Transverse colon (tissue), 4 donors: ENCODE measurements around the gene GMPPB. TPM values are rescaled to one million over a fixed set of nuclear protein-coding genes. Genes with fewer than 3 reads are reported as not detected.

Experiments
- DNase-seq: peaks from one replicate; pipeline ENCODE4 v3.0.0-alpha.2; 2019
- H3K27ac ChIP-seq, 4 donors: fragments of 200-600 bp; sonication (generic); 2 replicates each; pipeline ENCODE4 v1.5.1; 2016 to 2018; ENCODE audit warnings: inconsistent platforms in 4 of 4
- H3K27me3 ChIP-seq: fragments of 200-600 bp; sonication (generic); 2 replicates; pipeline ENCODE4 v1.5.1; 2017; ENCODE audit warnings: inconsistent platforms
- H3K36me3 ChIP-seq, 4 donors: fragments of 200-600 bp; sonication (generic); 2 replicates each; pipeline ENCODE4 v1.5.1; 2017 to 2019; ENCODE audit warnings: inconsistent platforms in 4 of 4
- H3K4me1 ChIP-seq, 4 donors: fragments of 200-600 bp; sonication (generic); 2 replicates each; pipeline ENCODE4 v1.5.1; 2017 to 2020; ENCODE audit warnings: inconsistent platforms in 4 of 4
- H3K4me3 ChIP-seq, 4 donors: fragments of 200-600 bp; sonication (generic); 1 replicate in 1 of 4; 2 replicates in 3 of 4; pipeline versions ENCODE4 v1.5.1 to v1.6.1; 2017 to 2019; ENCODE audit warnings: inconsistent platforms in 4 of 4
- H3K9me3 ChIP-seq, 2 donors: fragments of 200-600 bp; sonication (generic); 2 replicates each; pipeline ENCODE4 v1.5.1; 2017 to 2019; ENCODE audit warnings: inconsistent platforms in 2 of 2
- EP300 ChIP-seq: sonication (generic); formaldehyde crosslinking; IDR thresholded peaks from one replicate; pipeline ENCODE4 v1.6.1; 2017; ENCODE audit warnings: antibody characterized with exemption, low read depth
- POLR2A ChIP-seq: fragments of 450-650 bp; IDR thresholded peaks from one replicate; pipeline ENCODE4 v1.6.1; 2016; ENCODE audit warnings: antibody characterized with exemption, mild to moderate bottlenecking, moderate library complexity
- POLR2AphosphoS5 ChIP-seq, 3 donors: sonication (generic); formaldehyde crosslinking; IDR thresholded peaks; one replicate each; pipeline ENCODE4 v1.6.1; 2016; ENCODE audit warnings: antibody characterized with exemption in 3 of 3
- WGBS, 2 donors: methylation state at CpG; one replicate each; pipeline ENCODE4 v1.1.5; 2018; ENCODE audit warnings: low coverage in 1 of 2; 5-methylcytosine and 5-hydroxymethylcytosine counted together
- in situ Hi-C, 4 donors: fragments of 200-750 bp; cut with MboI; loops; one replicate each; pipeline versions ENCODE4 v1.15.0 to v1.15.1; 2017; ENCODE audit warnings: low sequenced_read_pairs in 3 of 4, low pct_ligation_motif_present in 1 of 4, low pct_unique_long_range_greater_than_20kb in 1 of 4
- intact Hi-C: fragments of 100-400 bp; cut with DNase I; formaldehyde crosslinking; loops from one replicate; pipeline ENCODE4 v1.15.1; 2023; ENCODE audit warnings: low total_unique reads
- total RNA-seq, 4 donors: library from RNA; depleted of rRNA; stranded (reverse); fragments of >200 nt; gene quantifications; one replicate each; pipeline ENCODE4 v1.1.0, GENCODE V29; 2016
- TF ChIP-seq, protein P1 (sequence below), 5 experiments: fragments of 200-600 bp in 3 of 5; fragments of 450-650 bp in 2 of 5; sonication (generic) in 3 of 5; IDR thresholded peaks; 1 replicate in 2 of 5; 2 replicates in 3 of 5; pipeline ENCODE4 v1.5.1; 2016 to 2017; ENCODE audit warnings: antibody characterized with exemption in 5 of 5, inconsistent platforms in 3 of 5, mild to moderate bottlenecking in 2 of 5, moderate library complexity in 1 of 5

GMPPB gene
- total RNA-seq, 4 donors from 2014 or later: 37.2 to 53.9 (median 44.2) TPM

DNA sequence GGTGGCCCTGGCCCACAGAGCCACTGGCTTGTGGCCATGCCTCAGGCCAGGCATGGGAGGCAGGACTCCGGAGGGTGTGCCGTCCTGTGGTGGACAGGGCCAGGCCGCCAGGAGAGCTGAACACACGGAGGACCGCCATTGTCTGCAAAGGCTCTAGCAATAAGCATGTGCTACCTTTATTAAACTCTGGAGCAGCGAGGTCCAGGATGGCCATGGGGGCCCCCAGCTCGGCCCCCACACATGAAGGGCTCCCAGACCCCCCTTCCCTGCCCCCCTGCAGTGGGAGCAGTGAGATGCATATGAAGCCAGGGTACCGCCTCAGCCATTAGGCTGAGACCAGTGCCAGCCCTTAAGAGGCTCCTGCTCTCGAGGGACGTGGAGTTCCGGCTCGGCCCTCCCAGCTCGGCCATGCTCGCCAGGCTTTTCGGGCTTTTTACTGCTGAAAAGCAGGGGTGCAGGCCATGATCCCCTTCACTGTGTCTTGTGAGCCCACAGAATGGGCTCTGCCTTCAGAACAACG is 7.0 kb downstream of the GMPPB start:
- peaks cover 7 to 17% (median 14%) of the 10 kb centered on the region in 4 donors for H3K4me1 ChIP-seq
- no peak overlapping the region for H3K27ac ChIP-seq
- no peaks in the 10 kb centered on the region for H3K9me3 ChIP-seq
- WGBS, 2 donors: 93% methylated on average over 16 of the region's 16 CpGs; no CpG with 5 or more reads in 1 of the 2 donors
- no peaks in the 10 kb centered on the region for H3K36me3 ChIP-seq
- no peak for DNase-seq
- in situ Hi-C loops: no loop called here
- TF ChIP-seq POLR2A (no peak), EP300 (no peak), POLR2AphosphoS5 (IDR thresholded peaks at IDR 0.05) (no peak)
- TF ChIP-seq, protein P1, sequence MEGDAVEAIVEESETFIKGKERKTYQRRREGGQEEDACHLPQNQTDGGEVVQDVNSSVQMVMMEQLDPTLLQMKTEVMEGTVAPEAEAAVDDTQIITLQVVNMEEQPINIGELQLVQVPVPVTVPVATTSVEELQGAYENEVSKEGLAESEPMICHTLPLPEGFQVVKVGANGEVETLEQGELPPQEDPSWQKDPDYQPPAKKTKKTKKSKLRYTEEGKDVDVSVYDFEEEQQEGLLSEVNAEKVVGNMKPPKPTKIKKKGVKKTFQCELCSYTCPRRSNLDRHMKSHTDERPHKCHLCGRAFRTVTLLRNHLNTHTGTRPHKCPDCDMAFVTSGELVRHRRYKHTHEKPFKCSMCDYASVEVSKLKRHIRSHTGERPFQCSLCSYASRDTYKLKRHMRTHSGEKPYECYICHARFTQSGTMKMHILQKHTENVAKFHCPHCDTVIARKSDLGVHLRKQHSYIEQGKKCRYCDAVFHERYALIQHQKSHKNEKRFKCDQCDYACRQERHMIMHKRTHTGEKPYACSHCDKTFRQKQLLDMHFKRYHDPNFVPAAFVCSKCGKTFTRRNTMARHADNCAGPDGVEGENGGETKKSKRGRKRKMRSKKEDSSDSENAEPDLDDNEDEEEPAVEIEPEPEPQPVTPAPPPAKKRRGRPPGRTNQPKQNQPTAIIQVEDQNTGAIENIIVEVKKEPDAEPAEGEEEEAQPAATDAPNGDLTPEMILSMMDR (IDR thresholded peaks at IDR 0.05): no peak
- intact Hi-C loops: no loop called here
- H3K4me3 ChIP-seq: no peak overlapping the region
- H3K27me3 ChIP-seq: no peaks in the 10 kb centered on the region

GRCh38 chr3:49716169-49716568 is 7.6 kb downstream of the GMPPB start:
- H3K27me3 ChIP-seq: no peaks in the 10 kb centered on the region
- 91% methylated on average over 7 of the region's 7 CpGs; no CpG with 5 or more reads in 1 of the 2 donors for WGBS, 2 donors

GRCh38 chr3:49715611-49716121 is 8.1 kb downstream of the GMPPB start:
- no peaks in the 10 kb centered on the region for H3K36me3 ChIP-seq
- WGBS, 2 donors: 92 to 93% methylated on average over 2 to 13 of the region's 13 CpGs
- no peak for DNase-seq

More at GRCh38 chr3:49716169-49716568, 7.6 kb downstream of the GMPPB start:
- DNase-seq: no peak
- in situ Hi-C loops (no loop called here), intact Hi-C loops (no loop called here)
- Histone ChIP-seq H3K4me3 (no peak overlapping the region), H3K36me3 (no peaks in the 10 kb centered on the region), H3K9me3 (no peaks in the 10 kb centered on the region), H3K27ac (no peak overlapping the region), H3K4me1 (peaks cover 7 to 17% (median 14%) of the 10 kb centered on the region in 4 donors)
- TF ChIP-seq POLR2A (no peak), POLR2AphosphoS5 (IDR thresholded peaks at IDR 0.05) (no peak), EP300 (no peak)
- TF ChIP-seq, protein P1 (IDR thresholded peaks at IDR 0.05): no peak

GRCh38 chr3:49714728-49715550 is 8.8 kb downstream of the GMPPB start:
- Histone ChIP-seq H3K27ac (no peak overlapping the region), H3K36me3 (no peaks in the 10 kb centered on the region), H3K4me3 (no peak overlapping the region), H3K27me3 (no peaks in the 10 kb centered on the region), H3K9me3 (no peaks in the 10 kb centered on the region), H3K4me1 (peaks cover 7 to 15% (median 13%) of the 10 kb centered on the region in 4 donors)
- intact Hi-C loops (no loop called here), in situ Hi-C loops (no loop called here)
- TF ChIP-seq POLR2AphosphoS5 (IDR thresholded peaks at IDR 0.05): no peak
- TF ChIP-seq, protein P1 (IDR thresholded peaks at IDR 0.05): no peak
- TF ChIP-seq POLR2A: no peak
- TF ChIP-seq EP300: no peak
- DNase-seq: no peak
- 91% methylated on average over 13 of the region's 13 CpGs; no CpG with 5 or more reads in 1 of the 2 donors for WGBS, 2 donors

More at GRCh38 chr3:49715611-49716121, 8.1 kb downstream of the GMPPB start:
- TF ChIP-seq, protein P1 (IDR thresholded peaks at IDR 0.05): no peak
- no peak for TF ChIP-seq POLR2A
- no peak for TF ChIP-seq EP300
- no peak for TF ChIP-seq POLR2AphosphoS5 (IDR thresholded peaks at IDR 0.05)
- H3K4me1 ChIP-seq: peaks cover 7 to 17% (median 14%) of the 10 kb centered on the region in 4 donors
- in situ Hi-C loops (no loop called here), intact Hi-C loops (no loop called here)
- no peaks in the 10 kb centered on the region for H3K27me3 ChIP-seq
- no peak overlapping the region for H3K27ac ChIP-seq
- no peaks in the 10 kb centered on the region for H3K9me3 ChIP-seq
- no peak overlapping the region for H3K4me3 ChIP-seq
